ENCODE data around the gene GGT5. TPM values are rescaled to one million over a fixed set of nuclear protein-coding genes. Genes with fewer than 3 reads are reported as not detected.
A peak's percentile ranks its signal among the peaks of the same experiment; 100 is the strongest.

GGT5 gene
- total and polyA plus RNA-seq, 2 of the 13 experiments (the other 11 are each of a cell fraction or from before 2014, with no cell fraction given), result 0.69 to 3.1 TPM

DNA sequence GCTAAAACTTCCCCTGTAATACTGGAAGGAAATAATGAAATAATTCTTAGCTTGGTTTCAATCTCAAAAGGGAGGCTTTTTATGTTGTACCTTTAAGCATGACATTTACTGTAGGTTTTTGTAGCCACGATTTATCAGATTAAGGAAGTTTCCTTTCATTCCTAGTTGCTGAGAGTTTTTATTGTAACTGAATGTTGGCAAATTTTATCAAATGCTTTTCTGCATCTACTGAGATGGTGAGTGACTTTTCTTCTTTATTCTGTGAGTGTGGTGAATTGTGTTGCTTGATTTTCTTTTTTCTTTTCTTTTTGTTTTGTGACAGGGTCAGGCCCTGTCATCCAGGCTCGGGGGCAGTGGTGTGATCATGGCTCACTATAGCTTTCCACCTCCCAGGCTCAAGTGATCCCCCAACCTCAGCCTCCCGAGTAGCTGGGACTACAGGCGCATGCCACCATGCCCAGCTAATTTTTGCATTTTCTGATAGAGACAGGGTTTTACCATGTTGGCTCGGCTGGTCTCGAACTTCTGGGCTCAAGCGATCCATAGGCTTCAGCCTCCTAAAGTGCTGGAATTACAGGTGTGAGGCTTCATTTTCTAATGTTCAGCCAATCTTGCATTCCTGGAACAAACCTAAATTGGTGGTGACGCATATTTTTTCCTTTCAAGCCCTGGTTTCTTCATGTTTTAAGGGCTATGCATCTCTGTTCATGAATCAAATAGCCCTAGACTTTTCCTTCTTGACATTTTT, 37.4 kb downstream of the GGT5 start:
- TF ChIP-seq EP300 (IDR thresholded peaks at IDR 0.05; ENCODE audit: low read depth in 2 of 2, low read length in 2 of 2) (no peak), EP300 (CRISPR knock-in tag; IDR thresholded peaks at IDR 0.05; ENCODE audit: borderline replicate concordance) (no peak), SRSF1 (optimal IDR thresholded peaks at IDR 0.05; ENCODE audit: low read depth, low read length) (no peak), IRF2 (CRISPR knock-in tag; IDR thresholded peaks at IDR 0.05) (peak; percentile 7; the same call in 1 of the 2 replicates), ZNF296 (CRISPR knock-in tag; conservative IDR thresholded peaks at IDR 0.05) (no peak), BORCS8-MEF2B (CRISPR knock-in tag; IDR thresholded peaks at IDR 0.05) (no peak), ZNF20 (CRISPR knock-in tag; IDR thresholded peaks at IDR 0.05) (no peak), ZNF501 (CRISPR knock-in tag; IDR thresholded peaks at IDR 0.05) (0 out of 2 replicates have a peak, but pooled peaks have one; percentile 19), NCOA1 (CRISPR knock-in tag; IDR thresholded peaks at IDR 0.05) (no peak), ZNF614 (CRISPR knock-in tag; IDR thresholded peaks at IDR 0.05; ENCODE audit: borderline replicate concordance) (0 out of 2 replicates have a peak, but pooled peaks have one; percentile 16), ZMYM3 (CRISPR knock-in tag; IDR thresholded peaks at IDR 0.05) (0 out of 2 replicates have a peak, but pooled peaks have one; percentile 16)
- TF ChIP-seq, protein P1, sequence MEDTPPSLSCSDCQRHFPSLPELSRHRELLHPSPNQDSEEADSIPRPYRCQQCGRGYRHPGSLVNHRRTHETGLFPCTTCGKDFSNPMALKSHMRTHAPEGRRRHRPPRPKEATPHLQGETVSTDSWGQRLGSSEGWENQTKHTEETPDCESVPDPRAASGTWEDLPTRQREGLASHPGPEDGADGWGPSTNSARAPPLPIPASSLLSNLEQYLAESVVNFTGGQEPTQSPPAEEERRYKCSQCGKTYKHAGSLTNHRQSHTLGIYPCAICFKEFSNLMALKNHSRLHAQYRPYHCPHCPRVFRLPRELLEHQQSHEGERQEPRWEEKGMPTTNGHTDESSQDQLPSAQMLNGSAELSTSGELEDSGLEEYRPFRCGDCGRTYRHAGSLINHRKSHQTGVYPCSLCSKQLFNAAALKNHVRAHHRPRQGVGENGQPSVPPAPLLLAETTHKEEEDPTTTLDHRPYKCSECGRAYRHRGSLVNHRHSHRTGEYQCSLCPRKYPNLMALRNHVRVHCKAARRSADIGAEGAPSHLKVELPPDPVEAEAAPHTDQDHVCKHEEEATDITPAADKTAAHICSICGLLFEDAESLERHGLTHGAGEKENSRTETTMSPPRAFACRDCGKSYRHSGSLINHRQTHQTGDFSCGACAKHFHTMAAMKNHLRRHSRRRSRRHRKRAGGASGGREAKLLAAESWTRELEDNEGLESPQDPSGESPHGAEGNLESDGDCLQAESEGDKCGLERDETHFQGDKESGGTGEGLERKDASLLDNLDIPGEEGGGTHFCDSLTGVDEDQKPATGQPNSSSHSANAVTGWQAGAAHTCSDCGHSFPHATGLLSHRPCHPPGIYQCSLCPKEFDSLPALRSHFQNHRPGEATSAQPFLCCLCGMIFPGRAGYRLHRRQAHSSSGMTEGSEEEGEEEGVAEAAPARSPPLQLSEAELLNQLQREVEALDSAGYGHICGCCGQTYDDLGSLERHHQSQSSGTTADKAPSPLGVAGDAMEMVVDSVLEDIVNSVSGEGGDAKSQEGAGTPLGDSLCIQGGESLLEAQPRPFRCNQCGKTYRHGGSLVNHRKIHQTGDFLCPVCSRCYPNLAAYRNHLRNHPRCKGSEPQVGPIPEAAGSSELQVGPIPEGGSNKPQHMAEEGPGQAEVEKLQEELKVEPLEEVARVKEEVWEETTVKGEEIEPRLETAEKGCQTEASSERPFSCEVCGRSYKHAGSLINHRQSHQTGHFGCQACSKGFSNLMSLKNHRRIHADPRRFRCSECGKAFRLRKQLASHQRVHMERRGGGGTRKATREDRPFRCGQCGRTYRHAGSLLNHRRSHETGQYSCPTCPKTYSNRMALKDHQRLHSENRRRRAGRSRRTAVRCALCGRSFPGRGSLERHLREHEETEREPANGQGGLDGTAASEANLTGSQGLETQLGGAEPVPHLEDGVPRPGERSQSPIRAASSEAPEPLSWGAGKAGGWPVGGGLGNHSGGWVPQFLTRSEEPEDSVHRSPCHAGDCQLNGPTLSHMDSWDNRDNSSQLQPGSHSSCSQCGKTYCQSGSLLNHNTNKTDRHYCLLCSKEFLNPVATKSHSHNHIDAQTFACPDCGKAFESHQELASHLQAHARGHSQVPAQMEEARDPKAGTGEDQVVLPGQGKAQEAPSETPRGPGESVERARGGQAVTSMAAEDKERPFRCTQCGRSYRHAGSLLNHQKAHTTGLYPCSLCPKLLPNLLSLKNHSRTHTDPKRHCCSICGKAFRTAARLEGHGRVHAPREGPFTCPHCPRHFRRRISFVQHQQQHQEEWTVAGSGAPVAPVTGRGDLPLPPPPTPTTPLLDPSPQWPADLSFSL (CRISPR knock-in tag; IDR thresholded peaks at IDR 0.05), result no peak
- TF ChIP-seq, protein P2, sequence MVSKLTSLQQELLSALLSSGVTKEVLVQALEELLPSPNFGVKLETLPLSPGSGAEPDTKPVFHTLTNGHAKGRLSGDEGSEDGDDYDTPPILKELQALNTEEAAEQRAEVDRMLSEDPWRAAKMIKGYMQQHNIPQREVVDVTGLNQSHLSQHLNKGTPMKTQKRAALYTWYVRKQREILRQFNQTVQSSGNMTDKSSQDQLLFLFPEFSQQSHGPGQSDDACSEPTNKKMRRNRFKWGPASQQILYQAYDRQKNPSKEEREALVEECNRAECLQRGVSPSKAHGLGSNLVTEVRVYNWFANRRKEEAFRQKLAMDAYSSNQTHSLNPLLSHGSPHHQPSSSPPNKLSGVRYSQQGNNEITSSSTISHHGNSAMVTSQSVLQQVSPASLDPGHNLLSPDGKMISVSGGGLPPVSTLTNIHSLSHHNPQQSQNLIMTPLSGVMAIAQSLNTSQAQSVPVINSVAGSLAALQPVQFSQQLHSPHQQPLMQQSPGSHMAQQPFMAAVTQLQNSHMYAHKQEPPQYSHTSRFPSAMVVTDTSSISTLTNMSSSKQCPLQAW (CRISPR knock-in tag; IDR thresholded peaks at IDR 0.05), result 0 out of 2 replicates have a peak, but pooled peaks have one; percentile 23
- TF ChIP-seq, protein P3, sequence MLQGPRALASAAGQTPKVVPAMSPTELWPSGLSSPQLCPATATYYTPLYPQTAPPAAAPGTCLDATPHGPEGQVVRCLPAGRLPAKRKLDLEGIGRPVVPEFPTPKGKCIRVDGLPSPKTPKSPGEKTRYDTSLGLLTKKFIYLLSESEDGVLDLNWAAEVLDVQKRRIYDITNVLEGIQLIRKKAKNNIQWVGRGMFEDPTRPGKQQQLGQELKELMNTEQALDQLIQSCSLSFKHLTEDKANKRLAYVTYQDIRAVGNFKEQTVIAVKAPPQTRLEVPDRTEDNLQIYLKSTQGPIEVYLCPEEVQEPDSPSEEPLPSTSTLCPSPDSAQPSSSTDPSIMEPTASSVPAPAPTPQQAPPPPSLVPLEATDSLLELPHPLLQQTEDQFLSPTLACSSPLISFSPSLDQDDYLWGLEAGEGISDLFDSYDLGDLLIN (CRISPR knock-in tag; IDR thresholded peaks at IDR 0.05; ENCODE audit: borderline replicate concordance), result no peak
- no TSS peak for BruUV-seq (replicated peaks)
- Histone ChIP-seq H3K27ac (ENCODE audit: extremely low read length, insufficient read depth, low read length) (peak overlapping the region; percentile 78), H4K20me1 (ENCODE audit: insufficient read depth, low read length) (no peaks in the 10 kb centered on the region), H3K4me2 (ENCODE audit: low read depth, low read length) (peak overlapping the region; percentile 53), H2AFZ (ENCODE audit: low read length) (no peak overlapping the region), H3K79me2 (ENCODE audit: insufficient read depth, low read length) (no peaks in the 10 kb centered on the region), H3K9ac (ENCODE audit: insufficient read depth, low read depth, low read length) (peak overlapping the region; percentile 30), H3K27me3 (ENCODE audit: control insufficient read depth in 1 of 2, insufficient read depth in 2 of 2, low read length in 2 of 2) (no peaks in the 10 kb centered on the region), H3K4me1 (ENCODE audit: insufficient read depth, low read length) (peaks cover 56% of the 10 kb centered on the region), H3K36me3 (replicated peaks in 1 of 2; ENCODE audit: control insufficient read depth in 1 of 2, insufficient read depth in 2 of 2, low read length in 2 of 2) (no peaks in the 10 kb centered on the region), H3K9me3 (ENCODE audit: low read length) (no peaks in the 10 kb centered on the region), H3K4me3 (replicated peaks in 1 of 3; ENCODE audit: insufficient read depth in 1 of 3, low read depth in 2 of 3, low read length in 3 of 3) (no peak overlapping the region; a peak in 2 of 6 replicates)
- WGBS (ENCODE audit: low lambda C conversion rate), result 40% methylated on average over 8 of the region's 8 CpGs
- intact Hi-C loops (cut with micrococcal nuclease; ENCODE audit: unreplicated experiment), result no loop called here
- ATAC-seq (peak; percentile 51), FAIRE-seq (no peak), DNase-seq (ENCODE audit: low spot score) (no peak)
- ChIA-PET POLR2A (interaction anchor here (1.0 kb wide), 2 partner anchors 11 to 35 kb away, joined by 3 read pairs; no protein-coding TSS in a partner anchor), CTCF (ENCODE audit: low intra/inter-chr PET ratio, low total read pairs) (no interaction called here)
- in situ Hi-C loops (cut with HindIII; ENCODE audit: extremely low pct_ligation_motif_present, low pct_unique_long_range_greater_than_20kb), result no loop called here

Data from HepG2 (cell line).